Fibroblast of peridontal ligament (primary cell): ENCODE measurements around the gene KRTAP5-1.
"Not testable (repeated sequence)": the region's sequence is repeated elsewhere in the genome, so short reads cannot be mapped to it uniquely, and the experiment has no call there.

Experiments
- DNase-seq: peaks from one replicate; pipeline ENCODE4 v3.0.0-alpha.2; 2010; ENCODE audit errors: extremely low read depth

The KRTAP5-1 gene

GRCh38 chr11:1584661-1585370 lies at the start of gene KRTAP5-1:
Gene KRTAP5-1 (minus strand): TSS chr11:1585283. CDS start chr11:1585249, 34 bp downstream.
- not testable (repeated sequence) for DNase-seq

GRCh38 chr11:1633864-1634263 lies 48.8 kb upstream of the KRTAP5-1 start:
- DNase-seq, result no peak

GRCh38 chr11:1632053-1632714 lies 47.1 kb upstream of the KRTAP5-1 start:
- DNase-seq, result no peak

GRCh38 chr11:1631066-1631568 lies 46.0 kb upstream of the KRTAP5-1 start:
- no peak for DNase-seq

- no peak for DNase-seq
Observed at GRCh38 chr11:1630271-1630670, 45.2 kb upstream of the KRTAP5-1 start.

- DNase-seq, result no peak
Observed at GRCh38 chr11:1629326-1630185, 44.5 kb upstream of the KRTAP5-1 start, which contains the start of gene KRTAP5-5. Gene KRTAP5-5 (plus strand): TSS chr11:1629775. CDS start chr11:1629841, 66 bp downstream.

- DNase-seq, result peak; percentile 13
Observed at GRCh38 chr11:1628506-1629325, 43.6 kb upstream of the KRTAP5-1 start.

- DNase-seq, result no peak
Observed at GRCh38 chr11:1625541-1625940, 40.5 kb upstream of the KRTAP5-1 start.

- no peak for DNase-seq
Observed at GRCh38 chr11:1624621-1625020, 39.5 kb upstream of the KRTAP5-1 start.

GRCh38 chr11:1623716-1624115 lies 38.6 kb upstream of the KRTAP5-1 start:
- no peak for DNase-seq

GRCh38 chr11:1622086-1622485 lies 37.0 kb upstream of the KRTAP5-1 start, which contains the start of gene KRTAP5-4:
Gene KRTAP5-4 (minus strand): TSS chr11:1622138. CDS start chr11:1622093, 45 bp downstream.
- no peak for DNase-seq

GRCh38 chr11:1619449-1619848 lies 34.4 kb upstream of the KRTAP5-1 start:
- no peak for DNase-seq

GRCh38 chr11:1618231-1618630 lies 33.1 kb upstream of the KRTAP5-1 start:
- peak; percentile 54 for DNase-seq

GRCh38 chr11:1608363-1608762 lies 23.3 kb upstream of the KRTAP5-1 start, which contains the start of gene KRTAP5-3:
Gene KRTAP5-3 (minus strand): TSS chr11:1608463. CDS start chr11:1608385, 78 bp downstream.
- DNase-seq, result no peak

GRCh38 chr11:1607901-1608300 lies 22.8 kb upstream of the KRTAP5-1 start:
- DNase-seq, result not testable (repeated sequence)

- not testable (repeated sequence) for DNase-seq
Observed at GRCh38 chr11:1607156-1607845, 22.2 kb upstream of the KRTAP5-1 start.

- not testable (repeated sequence) for DNase-seq
Observed at GRCh38 chr11:1605923-1606322, 20.8 kb upstream of the KRTAP5-1 start.

- DNase-seq, result no peak
Observed at GRCh38 chr11:1604711-1605110, 19.6 kb upstream of the KRTAP5-1 start.

GRCh38 chr11:1604181-1604580 lies 19.1 kb upstream of the KRTAP5-1 start:
- no peak for DNase-seq

- DNase-seq, result no peak
Observed at GRCh38 chr11:1603629-1604028, 18.5 kb upstream of the KRTAP5-1 start.
